ENCODE measurements around the gene SSH3.

DNA sequence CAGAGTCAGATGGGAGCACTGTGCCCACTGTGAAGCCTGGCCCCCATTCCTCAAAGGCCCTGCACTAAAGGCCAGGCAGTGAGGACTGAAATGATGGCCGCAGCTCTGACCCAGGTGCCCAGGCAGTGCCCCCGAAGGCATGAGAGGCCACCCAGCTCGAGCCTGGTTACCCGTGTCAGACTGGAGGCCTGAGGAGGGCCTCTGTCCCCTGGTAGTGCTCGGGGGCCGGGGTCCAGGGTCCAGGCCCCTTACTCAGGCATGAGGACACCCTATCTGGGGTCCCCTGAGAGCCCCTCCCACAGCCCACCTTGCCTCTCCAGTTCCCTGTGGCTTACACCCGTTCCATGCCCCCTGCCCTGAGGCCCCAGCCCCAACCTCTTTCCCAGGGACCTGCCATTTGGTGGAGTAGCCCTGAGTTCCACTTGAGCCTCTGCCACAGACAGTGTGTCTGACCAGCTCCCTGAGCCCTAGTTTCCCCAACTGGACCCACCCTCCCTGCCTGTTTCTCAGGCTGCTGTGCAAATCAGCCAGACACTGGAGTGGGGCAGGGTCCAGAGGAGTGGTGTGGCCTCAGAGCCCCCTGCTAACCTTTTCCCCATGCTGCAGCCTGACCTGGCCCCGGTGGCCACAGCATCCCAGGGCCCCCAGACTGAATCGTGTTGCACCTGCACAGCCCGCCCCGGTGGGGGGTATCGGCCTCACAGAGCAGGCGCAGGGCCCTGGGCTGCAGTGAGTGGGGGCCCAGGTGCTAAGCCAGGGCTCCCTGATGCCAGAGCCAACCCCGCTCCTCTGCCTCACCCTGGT lies 25.0 kb upstream of the SSH3 start:
- TF ChIP-seq CTCF (IDR thresholded peaks at IDR 0.05) (no peak), POLR2A (IDR thresholded peaks at IDR 0.05) (no peak)
